Mucosa of stomach (tissue), 1 donor: ENCODE measurements around the gene BICDL2.
A peak's percentile ranks its signal among the peaks of the same experiment; 100 is the strongest.

ENCODE experiments used
- H3K27me3 ChIP-seq: one replicate; pipeline ENCODE4 v1.7.0; 2013; ENCODE audit warnings: mild to moderate bottlenecking, low read length; ENCODE audit not compliant: control insufficient read depth, insufficient read depth
- H3K36me3 ChIP-seq: one replicate; pipeline ENCODE4 v1.7.0; 2013; ENCODE audit warnings: low read length; ENCODE audit not compliant: control insufficient read depth, insufficient read depth
- H3K4me1 ChIP-seq: one replicate; pipeline ENCODE4 v1.7.0; 2013; ENCODE audit warnings: mild to moderate bottlenecking, low read length; ENCODE audit not compliant: control insufficient read depth, insufficient read depth
- H3K4me3 ChIP-seq: one replicate; pipeline ENCODE4 v1.7.0; 2013; ENCODE audit warnings: low read length
- H3K9ac ChIP-seq: one replicate; pipeline ENCODE4 v1.7.0; 2013; ENCODE audit warnings: mild to moderate bottlenecking, low read length, moderate library complexity
- H3K9me3 ChIP-seq: one replicate; pipeline ENCODE4 v1.7.0; 2013; ENCODE audit warnings: mild to moderate bottlenecking, low read length, moderate library complexity; ENCODE audit not compliant: control insufficient read depth
- donor health status: Pancreatic carcinoma.

Gene BICDL2

DNA sequence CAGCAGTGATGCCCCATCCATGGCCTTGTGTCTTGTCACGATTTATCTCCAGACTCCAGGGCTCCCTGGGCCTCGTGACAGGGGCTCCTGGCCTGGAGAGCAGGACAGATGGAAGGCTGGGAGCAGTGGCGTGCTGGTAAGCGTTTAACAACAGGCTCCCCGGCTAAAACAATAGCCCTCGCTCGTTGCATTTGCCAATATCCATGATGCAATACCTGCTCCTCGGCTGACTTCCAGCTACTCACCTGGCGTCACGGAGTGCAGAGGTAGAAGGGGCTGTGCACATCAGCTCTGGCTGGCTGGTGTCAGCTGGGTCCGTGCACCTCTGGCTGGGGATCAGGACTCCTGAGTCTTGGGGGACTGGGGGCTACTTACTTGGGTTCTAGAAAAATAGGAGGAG, 1.5 kb upstream of the BICDL2 start:
- Histone ChIP-seq H3K9ac (no peak overlapping the region), H3K4me1 (peaks cover 20% of the 10 kb centered on the region), H3K9me3 (no peaks in the 10 kb centered on the region), H3K4me3 (no peak overlapping the region), H3K27me3 (peaks cover 50% of the 10 kb centered on the region), H3K36me3 (no peaks in the 10 kb centered on the region)

GRCh38 chr16:3035972-3036725, 595 bp downstream of the BICDL2 start:
- peaks cover 26% of the 10 kb centered on the region for H3K4me1 ChIP-seq
- no peaks in the 10 kb centered on the region for H3K36me3 ChIP-seq
- H3K4me3 ChIP-seq: peak overlapping the region; percentile 46
- H3K9ac ChIP-seq: peak overlapping the region; percentile 91
- H3K9me3 ChIP-seq: no peaks in the 10 kb centered on the region
- peaks cover 47% of the 10 kb centered on the region for H3K27me3 ChIP-seq

GRCh38 chr16:3035289-3035971, 1.3 kb downstream of the BICDL2 start:
- Histone ChIP-seq H3K27me3 (peaks cover 51% of the 10 kb centered on the region), H3K9ac (peak overlapping the region; percentile 91), H3K36me3 (no peaks in the 10 kb centered on the region), H3K4me1 (peaks cover 29% of the 10 kb centered on the region), H3K4me3 (peak overlapping the region; percentile 46), H3K9me3 (no peaks in the 10 kb centered on the region)

DNA sequence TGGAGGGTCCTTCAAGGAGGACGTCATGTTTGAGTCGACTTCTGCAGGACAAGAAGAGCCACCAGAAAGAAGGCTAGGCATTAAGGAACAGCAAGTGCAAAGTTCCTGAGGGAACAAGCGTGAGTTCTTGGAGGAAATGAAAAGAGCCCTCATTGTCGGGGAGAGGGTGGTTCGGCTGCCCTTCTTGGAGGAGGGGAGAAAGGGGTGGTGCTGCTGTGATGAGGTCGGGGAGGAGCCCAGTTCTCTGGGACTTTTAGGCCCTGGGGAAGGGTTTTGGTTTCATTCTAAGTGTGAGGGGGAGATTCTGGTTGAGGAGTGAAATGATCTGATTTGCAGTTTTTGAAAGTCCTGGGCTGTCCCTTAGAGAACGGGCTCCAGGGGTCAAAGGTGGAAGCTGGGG, 4.1 kb downstream of the BICDL2 start:
- peaks cover 29% of the 10 kb centered on the region for H3K4me1 ChIP-seq
- no peak overlapping the region for H3K4me3 ChIP-seq
- no peak overlapping the region for H3K9ac ChIP-seq
- no peaks in the 10 kb centered on the region for H3K36me3 ChIP-seq
- no peaks in the 10 kb centered on the region for H3K9me3 ChIP-seq
- peaks cover 38% of the 10 kb centered on the region for H3K27me3 ChIP-seq

- no peak overlapping the region for H3K9ac ChIP-seq
- no peaks in the 10 kb centered on the region for H3K36me3 ChIP-seq
- peaks cover 17% of the 10 kb centered on the region for H3K4me1 ChIP-seq
- H3K4me3 ChIP-seq: no peak overlapping the region
- H3K27me3 ChIP-seq: peaks cover 20% of the 10 kb centered on the region
- H3K9me3 ChIP-seq: no peaks in the 10 kb centered on the region
These were observed 6.2 kb downstream of the BICDL2 start for GRCh38 chr16:3030222-3031212.

DNA sequence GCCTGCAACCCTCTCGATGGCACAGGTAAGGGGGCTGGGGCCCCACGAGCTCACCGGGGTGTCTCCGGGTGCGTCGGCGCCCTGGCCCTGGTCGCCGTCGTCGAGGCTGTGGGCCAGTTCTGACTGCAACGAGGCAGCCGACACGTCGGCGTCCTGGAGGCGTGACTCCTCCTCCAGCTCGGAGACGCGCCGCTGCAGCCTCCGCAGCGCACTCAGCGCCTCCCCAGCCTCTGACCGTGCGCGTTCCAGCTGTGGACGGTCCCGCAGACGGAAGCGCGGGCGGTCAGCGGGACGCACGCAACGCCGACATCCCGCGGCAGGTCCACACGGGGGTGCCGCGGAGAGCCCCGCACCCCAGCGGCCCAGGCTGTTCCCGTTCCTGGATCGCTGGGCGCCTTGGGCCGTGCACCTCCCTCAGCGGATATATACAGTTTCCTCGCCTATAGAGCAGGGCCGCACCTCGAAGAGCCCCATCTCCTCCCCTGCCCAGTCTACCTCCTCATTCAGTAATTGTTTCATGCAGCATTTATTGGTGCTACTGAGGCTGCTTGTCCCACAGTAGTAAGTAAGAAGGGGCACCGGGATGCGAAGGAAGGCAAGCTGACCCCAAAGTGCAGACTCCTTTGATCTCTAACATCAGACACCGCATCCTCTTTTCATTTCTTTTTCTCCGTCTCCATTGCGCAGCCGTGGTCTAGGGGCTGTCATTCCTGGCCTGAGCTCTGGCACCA, 7.1 kb downstream of the BICDL2 start:
- H3K9me3 ChIP-seq: no peaks in the 10 kb centered on the region
- no peaks in the 10 kb centered on the region for H3K36me3 ChIP-seq
- peaks cover 15% of the 10 kb centered on the region for H3K4me1 ChIP-seq
- peaks cover 16% of the 10 kb centered on the region for H3K27me3 ChIP-seq
- no peak overlapping the region for H3K9ac ChIP-seq
- H3K4me3 ChIP-seq: no peak overlapping the region

DNA sequence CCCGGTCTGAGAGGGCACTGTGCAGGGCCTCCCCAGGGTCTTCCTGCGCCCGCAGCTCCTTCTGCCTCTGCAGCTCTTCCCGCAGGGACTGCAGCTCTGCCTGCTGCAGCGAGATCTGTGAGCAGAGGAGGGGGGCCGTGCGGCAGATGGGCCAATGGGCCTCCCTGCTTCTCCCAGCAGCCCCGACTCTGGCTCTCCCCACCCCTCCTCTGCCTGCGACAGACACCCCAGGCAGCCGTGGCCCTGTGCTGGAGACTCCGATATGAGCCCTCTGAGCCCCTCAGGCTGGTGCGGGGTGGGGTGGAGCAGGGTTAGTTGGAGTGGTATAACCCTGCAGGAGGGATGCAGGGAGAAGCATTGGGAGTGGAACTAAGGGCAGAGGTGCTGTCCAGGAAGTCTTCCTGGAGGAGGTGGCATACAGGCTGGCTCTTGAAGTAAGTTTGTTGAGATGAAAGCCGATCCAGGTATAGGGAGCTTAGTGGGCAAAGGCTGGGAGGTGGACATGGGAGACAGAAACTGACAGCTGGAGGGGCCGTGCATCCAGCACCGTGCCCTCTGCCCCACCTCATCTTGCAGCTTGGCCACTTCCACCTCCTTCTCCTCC, 7.9 kb downstream of the BICDL2 start:
- Histone ChIP-seq H3K4me1 (peaks cover 15% of the 10 kb centered on the region), H3K4me3 (no peak overlapping the region), H3K9ac (no peak overlapping the region), H3K27me3 (peaks cover 16% of the 10 kb centered on the region), H3K36me3 (no peaks in the 10 kb centered on the region), H3K9me3 (no peaks in the 10 kb centered on the region)

- Histone ChIP-seq H3K36me3 (no peaks in the 10 kb centered on the region), H3K4me1 (peaks cover 20% of the 10 kb centered on the region), H3K9ac (no peak overlapping the region), H3K4me3 (no peak overlapping the region), H3K27me3 (peaks cover 16% of the 10 kb centered on the region), H3K9me3 (no peaks in the 10 kb centered on the region)
These were observed 8.6 kb downstream of the BICDL2 start for GRCh38 chr16:3027983-3028715.

DNA sequence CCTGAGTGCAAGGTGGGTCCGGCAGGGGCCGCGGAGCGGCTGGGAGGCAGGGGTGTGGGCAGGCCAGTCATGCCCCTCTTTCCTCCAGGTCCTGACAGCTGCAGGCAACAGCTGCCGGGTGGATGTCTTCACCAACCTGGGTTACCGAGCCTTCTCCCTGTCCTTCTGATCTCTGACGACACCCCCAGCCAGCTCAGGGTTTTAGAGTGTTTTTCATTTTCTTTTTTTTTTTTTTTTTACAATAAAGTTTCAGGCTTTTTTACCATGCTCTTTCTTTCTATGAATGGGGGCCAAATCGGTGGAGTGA, 9.3 kb downstream of the BICDL2 start:
- Histone ChIP-seq H3K9ac (no peak overlapping the region), H3K4me1 (peaks cover 27% of the 10 kb centered on the region), H3K4me3 (no peak overlapping the region), H3K27me3 (peaks cover 16% of the 10 kb centered on the region), H3K9me3 (no peaks in the 10 kb centered on the region), H3K36me3 (no peaks in the 10 kb centered on the region)

DNA sequence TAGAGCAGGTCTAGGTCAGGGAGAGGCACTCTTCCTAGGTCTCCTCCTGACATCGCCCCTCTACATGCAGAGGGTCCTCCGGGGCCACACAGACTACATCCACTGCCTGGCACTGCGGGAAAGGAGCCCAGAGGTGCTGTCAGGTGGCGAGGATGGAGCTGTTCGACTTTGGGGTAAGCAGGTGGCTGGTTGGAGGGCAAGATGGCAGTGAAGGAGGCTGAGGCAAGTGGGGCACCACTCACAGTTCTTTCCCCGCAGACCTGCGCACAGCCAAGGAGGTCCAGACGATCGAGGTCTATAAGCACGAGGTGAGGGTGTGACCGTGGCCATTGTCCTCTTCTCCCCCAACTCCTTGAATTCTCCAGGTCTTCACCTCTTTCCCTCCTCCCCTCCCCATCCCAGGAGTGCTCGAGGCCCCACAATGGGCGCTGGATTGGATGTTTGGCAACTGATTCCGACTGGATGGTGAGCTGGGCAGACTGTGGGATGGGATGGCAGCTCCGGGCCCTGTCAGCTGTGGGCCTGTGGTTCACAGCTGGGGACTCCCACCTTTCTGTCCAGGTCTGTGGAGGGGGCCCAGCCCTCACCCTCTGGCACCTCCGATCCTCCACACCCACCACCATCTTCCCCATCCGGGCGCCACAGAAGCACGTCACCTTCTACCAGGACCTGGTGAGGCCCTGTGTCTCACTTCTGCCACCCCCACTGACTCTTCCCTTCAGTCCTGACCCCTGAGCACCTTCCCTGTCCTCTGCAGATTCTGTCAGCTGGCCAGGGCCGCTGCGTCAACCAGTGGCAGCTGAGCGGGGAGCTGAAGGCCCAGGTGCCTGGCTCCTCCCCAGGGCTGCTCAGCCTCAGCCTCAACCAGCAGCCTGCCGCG, 9.9 kb downstream of the BICDL2 start:
- Histone ChIP-seq H3K4me1 (peaks cover 33% of the 10 kb centered on the region), H3K27me3 (peaks cover 16% of the 10 kb centered on the region), H3K36me3 (no peaks in the 10 kb centered on the region), H3K4me3 (no peak overlapping the region), H3K9me3 (no peaks in the 10 kb centered on the region), H3K9ac (no peak overlapping the region)
